ENCODE results near the gene UROC1. TPM values are rescaled to one million over a fixed set of nuclear protein-coding genes. Genes with fewer than 3 reads are reported as not detected.

Gene UROC1
- total RNA-seq, 1 donor = not detected

DNA sequence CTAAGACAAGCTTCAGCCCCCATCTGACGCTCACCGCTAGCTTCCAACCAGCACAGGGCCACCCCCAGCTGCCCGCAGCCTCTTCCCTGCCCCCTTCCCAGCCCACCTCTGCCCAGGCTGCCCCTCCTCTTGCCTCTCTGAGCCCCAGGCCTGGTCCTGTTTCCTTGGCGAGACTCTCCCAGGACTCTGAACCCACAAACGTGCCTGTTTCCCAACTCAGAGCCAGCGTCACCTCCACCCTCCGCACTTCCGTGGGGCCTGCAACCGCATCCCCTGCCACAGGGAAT is 76.9 kb downstream of the UROC1 start:
- H3K4me3 ChIP-seq (ENCODE audit: low read depth, low read length) = no peak overlapping the region
- no peak for DNase-seq (ENCODE audit: low read depth)
- TF ChIP-seq CTCF (IDR thresholded peaks at IDR 0.05; ENCODE audit: insufficient read depth, low read length) = no peak

DNA sequence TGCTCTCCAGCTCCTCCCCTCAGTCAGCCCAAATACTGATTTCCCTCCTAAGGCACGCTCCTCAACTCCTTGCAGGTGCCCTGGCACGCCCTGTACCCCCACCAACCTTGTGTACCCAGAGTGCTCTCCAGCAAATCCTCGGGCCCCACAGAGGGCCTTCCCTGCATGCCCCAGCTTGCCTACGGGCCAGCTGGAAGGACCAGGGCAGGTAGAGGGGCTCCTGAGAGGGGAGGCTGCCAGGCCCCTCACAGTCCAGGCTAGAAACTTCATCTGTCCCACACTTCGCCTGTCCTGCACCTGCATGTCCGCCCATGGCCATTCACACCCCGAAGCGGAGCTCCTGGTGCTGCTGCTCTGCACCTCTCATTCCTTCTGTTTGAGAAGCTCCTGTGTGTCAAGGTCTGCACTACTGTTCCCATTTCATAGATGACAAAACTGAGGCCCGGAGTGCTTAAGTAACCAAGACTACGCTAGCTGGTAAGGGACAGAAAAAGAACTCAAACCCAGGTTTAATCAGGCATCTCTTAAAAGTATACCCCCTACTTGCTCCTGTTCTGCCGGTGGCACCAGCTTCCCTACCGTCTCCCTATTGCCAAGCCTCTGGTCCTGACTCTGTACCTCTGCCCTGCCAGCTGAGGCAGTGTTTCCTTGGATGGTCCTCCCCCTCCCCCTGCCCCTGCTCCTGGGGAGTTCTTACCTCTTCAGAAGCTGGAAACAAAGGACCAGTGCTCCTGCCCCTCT is 77.4 kb downstream of the UROC1 start:
- no peak for TF ChIP-seq CTCF (IDR thresholded peaks at IDR 0.05; ENCODE audit: insufficient read depth, low read length)
- no peak overlapping the region for H3K4me3 ChIP-seq (ENCODE audit: low read depth, low read length)
- no peak for DNase-seq (ENCODE audit: low read depth)

DNA sequence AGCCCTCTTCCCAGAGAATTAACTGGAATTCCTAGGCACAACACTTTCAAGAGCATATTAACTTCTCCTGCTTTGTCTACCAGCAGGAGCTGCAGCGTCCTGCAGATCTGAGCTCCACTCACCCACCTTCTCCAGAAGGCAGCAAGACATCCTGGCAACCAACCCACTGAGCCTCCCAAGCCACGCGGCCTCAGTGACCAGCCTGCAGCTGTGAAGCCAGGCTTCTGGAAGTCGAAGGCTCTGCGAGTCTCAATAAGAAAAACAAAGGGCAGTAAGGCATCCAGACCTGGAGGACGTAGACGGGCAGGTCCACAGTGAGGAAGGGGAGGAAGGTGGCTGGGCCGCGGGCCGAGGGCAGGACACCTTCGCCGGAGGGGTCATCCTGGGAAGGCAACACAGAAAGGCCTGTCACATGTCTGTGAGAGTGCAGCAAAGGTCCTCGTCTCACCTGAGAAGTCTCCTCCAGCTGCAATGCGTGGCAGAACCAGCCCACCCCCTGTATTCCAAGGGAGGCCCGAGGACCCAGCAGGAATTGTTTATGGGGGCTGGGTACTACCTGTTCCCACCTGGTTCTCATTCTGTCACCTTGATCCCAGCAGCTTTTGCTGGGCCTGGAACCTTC is 78.1 kb downstream of the UROC1 start:
- no peak overlapping the region for H3K4me3 ChIP-seq (ENCODE audit: low read depth, low read length)
- no peak for TF ChIP-seq CTCF (IDR thresholded peaks at IDR 0.05; ENCODE audit: insufficient read depth, low read length)
- no peak for DNase-seq (ENCODE audit: low read depth)

DNA sequence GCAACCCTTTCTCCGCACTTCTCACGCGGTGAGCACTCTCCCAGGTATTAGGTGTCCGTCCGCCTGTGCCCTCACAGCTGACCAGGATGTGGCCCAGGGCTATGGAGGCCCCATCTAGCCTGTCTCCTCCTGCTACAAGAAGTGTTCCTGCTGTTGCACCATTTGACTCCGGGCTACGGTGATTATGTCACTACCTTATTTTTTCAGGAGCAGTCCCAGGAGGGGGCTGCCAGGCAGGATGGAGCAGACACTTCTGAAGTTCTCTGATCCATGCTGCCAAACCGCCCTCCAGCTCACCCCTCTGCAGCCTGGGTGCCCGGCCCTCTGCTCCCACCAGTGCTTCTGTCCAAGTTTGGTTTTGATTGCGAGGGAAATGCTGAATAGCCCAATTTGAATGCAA is 78.8 kb downstream of the UROC1 start:
- no peak for TF ChIP-seq CTCF (IDR thresholded peaks at IDR 0.05; ENCODE audit: insufficient read depth, low read length)
- DNase-seq (ENCODE audit: low read depth) = no peak
- H3K4me3 ChIP-seq (ENCODE audit: low read depth, low read length) = no peak overlapping the region

- TF ChIP-seq CTCF (IDR thresholded peaks at IDR 0.05; ENCODE audit: insufficient read depth, low read length) = no peak
- no peak for DNase-seq (ENCODE audit: low read depth)
Observed at GRCh38 chr3:126438186-126438585, 79.4 kb downstream of the UROC1 start.

GRCh38 chr3:126436826-126437717 is 80.5 kb downstream of the UROC1 start:
- TF ChIP-seq CTCF (IDR thresholded peaks at IDR 0.05; ENCODE audit: insufficient read depth, low read length) = no peak
- H3K4me3 ChIP-seq (ENCODE audit: low read depth, low read length) = no peak overlapping the region
- DNase-seq (ENCODE audit: low read depth) = no peak

More at GRCh38 chr3:126438186-126438585, 79.4 kb downstream of the UROC1 start:
- no peak overlapping the region for H3K4me3 ChIP-seq (ENCODE audit: low read depth, low read length)
